IPS-15b (cell line): Measurements from ENCODE around the gene CA4.
A peak's percentile ranks its signal among the peaks of the same experiment; 100 is the strongest.
"Not testable (repeated sequence)": the region's sequence is repeated elsewhere in the genome, so short reads cannot be mapped to it uniquely, and the experiment has no call there.

Experiments used
- H3K27me3 ChIP-seq: one replicate; pipeline ENCODE4 v1.6.1; 2013; ENCODE audit warnings: low read length; ENCODE audit not compliant: control insufficient read depth, insufficient read depth
- H3K36me3 ChIP-seq: one replicate; pipeline ENCODE4 v1.6.1; 2013; ENCODE audit warnings: low read length; ENCODE audit not compliant: control insufficient read depth, insufficient read depth
- H3K4me1 ChIP-seq: one replicate; pipeline ENCODE4 v1.6.1; 2013; ENCODE audit warnings: mild to moderate bottlenecking, low read length; ENCODE audit not compliant: control insufficient read depth, insufficient read depth
- H3K4me3 ChIP-seq: one replicate; pipeline ENCODE4 v1.5.1; 2013; ENCODE audit warnings: low read depth, low read length
- H3K9ac ChIP-seq: one replicate; pipeline ENCODE4 v1.6.1; 2013; ENCODE audit warnings: low read depth, mild to moderate bottlenecking, low read length
- H3K9me3 ChIP-seq: one replicate; pipeline ENCODE4 v1.6.1; 2013; ENCODE audit warnings: mild to moderate bottlenecking, low read length; ENCODE audit not compliant: control insufficient read depth, insufficient read depth

CA4 gene

DNA sequence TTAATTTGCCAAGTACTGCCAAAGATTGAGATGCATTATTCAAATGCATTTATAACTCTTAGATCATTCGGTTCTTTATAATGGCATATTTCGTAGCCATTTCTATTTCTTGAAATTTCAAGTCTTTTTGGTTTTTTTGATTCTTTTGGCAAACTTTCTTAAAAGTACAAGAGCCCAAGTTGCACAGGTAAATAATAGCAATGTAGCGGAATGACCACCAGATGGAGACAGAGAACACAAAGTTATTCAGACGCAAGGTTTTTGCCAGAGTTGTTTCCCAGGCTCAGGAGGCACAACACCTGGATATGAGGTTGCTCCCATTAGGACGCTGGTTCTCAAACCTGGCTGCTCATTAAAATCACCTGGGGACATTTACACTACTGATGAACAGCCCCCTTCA, 38.1 kb upstream of the CA4 start:
- H3K4me1 ChIP-seq, H3K9ac ChIP-seq, H3K27me3 ChIP-seq, H3K9me3 ChIP-seq, H3K4me3 ChIP-seq, H3K36me3 ChIP-seq: not testable (repeated sequence)

DNA sequence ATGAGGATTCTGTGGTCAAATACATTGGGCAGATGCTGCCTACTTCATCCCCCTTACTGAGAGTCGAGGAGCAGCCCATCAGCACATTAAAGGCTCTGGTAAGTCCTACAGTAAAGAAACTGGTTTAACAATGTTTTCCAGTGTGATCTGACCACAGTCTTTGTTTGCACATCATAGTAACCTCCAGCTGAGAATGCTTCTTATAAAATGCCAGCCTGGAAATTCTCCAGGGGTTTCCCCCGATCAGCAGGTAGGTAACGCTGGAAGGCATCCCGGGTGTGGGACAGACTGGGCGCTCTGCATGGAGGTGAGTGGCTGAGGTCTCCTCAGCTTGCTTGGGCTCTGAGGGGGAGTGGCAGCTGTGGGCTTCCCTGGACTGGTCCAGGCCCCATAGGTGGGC, 34.4 kb upstream of the CA4 start:
- not testable (repeated sequence) for H3K36me3 ChIP-seq, H3K4me3 ChIP-seq, H3K4me1 ChIP-seq, H3K27me3 ChIP-seq, H3K9ac ChIP-seq, H3K9me3 ChIP-seq

DNA sequence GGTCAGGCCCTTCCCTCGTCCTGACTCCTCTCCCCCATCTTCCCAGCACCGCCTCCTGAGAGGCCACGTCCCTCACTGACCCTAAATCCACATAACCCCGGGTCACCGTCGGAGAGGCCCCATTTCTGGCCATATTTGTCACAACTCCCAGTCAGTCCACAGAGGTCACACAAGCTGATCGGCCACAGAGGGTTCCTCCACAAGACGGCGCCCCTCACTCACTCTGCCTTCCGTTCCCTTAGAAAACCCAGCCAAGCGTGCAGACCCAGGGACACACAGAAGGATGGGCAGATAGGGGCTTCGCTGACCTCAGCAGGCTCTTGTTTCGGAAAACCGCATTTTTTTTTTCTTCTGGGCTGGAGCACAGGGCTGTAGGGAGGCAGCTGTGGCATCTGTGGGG, 33.6 kb upstream of the CA4 start:
- not testable (repeated sequence) for H3K36me3 ChIP-seq, H3K9me3 ChIP-seq, H3K4me3 ChIP-seq, H3K4me1 ChIP-seq, H3K27me3 ChIP-seq, H3K9ac ChIP-seq

DNA sequence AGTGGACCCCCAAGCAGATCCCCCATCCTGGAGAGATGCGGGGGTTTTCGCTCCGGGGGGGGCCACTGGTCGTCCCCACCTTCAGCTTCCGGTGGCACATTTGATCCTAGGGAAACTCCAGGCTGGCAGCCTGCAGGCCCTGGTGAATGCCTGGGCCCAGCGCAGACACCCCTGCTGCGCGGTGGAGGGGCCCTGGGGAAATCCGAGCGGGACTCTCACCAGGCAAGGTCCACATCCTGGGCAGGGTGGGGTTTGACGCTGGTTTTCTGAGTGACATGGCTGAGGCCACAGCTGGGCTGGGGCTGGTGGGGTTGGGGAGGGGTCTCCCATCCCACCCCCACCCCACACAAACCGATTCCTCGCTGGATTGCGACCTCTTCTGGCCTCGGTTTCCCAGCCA, 30.6 kb upstream of the CA4 start:
- H3K36me3 ChIP-seq, H3K9ac ChIP-seq, H3K4me3 ChIP-seq, H3K4me1 ChIP-seq, H3K9me3 ChIP-seq, H3K27me3 ChIP-seq: not testable (repeated sequence)

DNA sequence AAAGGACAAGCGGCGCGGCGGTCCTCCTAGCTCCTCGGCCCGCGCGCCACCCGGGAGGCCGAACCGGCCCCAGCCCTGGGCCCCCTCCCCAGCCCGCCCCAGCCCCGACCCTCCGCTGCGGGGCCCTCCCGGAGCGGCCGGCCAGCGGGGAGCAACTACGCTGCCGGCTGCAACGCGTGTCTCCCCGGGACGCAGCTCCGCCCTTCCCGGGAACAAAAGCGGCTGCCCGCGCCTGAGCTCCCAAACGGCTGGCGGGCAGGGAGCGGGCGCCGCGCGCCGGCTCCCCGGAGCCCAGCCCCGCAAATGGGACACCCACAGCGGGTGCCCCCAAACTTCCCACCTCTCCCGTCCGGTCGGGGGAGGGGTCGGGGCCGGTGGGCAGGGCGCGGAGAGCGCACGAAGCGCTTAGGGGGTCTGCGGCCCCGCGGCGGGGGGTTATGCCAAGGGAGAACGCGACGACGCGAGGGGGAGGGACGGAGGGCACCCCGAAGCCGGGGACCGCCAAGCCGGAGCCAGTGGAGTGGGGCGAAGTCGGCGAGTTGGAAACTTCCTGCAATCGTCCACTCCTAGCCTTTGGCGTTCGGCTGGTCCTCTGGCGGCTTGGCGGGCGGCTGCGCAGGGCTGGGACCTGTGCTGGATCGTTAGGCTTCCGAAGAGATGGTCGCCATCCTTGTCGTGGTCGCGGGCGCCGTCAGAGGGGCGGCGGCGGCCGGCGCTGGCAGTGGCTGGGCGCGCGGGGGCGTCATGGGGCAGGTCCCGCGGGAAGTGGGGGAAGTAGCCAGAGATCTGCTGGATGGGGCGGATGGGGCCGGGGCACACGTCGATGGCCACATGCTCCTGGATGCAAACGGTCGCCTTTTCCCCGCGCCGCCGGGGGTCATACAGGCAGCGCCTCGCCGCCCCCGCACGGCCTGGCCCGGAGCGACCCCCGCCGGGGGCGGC, 29.7 kb upstream of the CA4 start:
- H3K4me3 ChIP-seq, H3K4me1 ChIP-seq, H3K9ac ChIP-seq, H3K36me3 ChIP-seq, H3K27me3 ChIP-seq, H3K9me3 ChIP-seq: not testable (repeated sequence)

DNA sequence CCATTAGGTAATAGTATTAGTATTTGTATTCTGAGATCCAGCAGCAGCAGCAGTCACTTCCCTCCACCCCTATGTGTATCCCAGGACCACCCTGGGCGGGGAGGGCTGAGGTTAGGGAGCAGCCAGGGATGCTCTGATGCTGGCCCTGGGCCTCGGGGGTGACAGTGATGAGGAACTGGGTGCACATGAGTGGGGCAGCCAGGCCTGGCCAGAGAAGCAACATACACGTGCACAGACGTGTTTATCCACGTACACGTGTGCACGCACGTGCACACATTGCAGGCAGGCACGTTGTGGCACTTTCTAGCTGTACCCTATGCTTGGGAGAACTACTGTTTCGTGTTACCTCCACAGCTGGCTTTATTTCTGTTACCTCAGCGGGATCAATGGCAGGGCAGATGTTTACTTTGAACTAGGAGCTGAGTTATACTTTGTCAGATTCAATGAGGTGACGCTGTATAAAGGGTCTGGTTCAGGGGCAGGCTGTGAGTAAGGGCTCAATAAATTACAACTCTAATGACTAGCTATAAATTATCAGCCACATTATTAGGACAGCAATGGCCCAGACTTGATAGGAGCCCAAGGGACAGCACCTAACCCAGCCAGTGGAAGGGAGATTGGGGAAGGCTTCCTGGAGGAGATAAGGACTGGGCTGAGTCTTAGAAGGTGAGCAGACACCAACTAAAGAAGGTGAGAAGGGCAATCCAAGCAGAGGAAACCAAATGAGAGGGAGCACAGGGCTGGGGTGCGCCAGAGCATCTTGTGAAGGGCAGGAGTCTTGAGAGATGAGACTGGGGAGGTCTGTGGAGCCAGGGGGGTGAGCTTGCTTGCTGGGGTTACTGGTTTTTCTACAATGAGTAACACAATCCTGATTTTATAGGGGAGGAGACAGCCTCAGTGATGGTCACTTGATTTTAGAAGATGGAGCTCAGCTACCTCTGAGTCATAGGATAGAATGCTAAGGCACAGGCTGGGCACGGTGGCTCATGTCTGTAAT, 22.4 kb upstream of the CA4 start:
- Histone ChIP-seq H3K4me3 (no peak overlapping the region), H3K9ac (no peak overlapping the region)

DNA sequence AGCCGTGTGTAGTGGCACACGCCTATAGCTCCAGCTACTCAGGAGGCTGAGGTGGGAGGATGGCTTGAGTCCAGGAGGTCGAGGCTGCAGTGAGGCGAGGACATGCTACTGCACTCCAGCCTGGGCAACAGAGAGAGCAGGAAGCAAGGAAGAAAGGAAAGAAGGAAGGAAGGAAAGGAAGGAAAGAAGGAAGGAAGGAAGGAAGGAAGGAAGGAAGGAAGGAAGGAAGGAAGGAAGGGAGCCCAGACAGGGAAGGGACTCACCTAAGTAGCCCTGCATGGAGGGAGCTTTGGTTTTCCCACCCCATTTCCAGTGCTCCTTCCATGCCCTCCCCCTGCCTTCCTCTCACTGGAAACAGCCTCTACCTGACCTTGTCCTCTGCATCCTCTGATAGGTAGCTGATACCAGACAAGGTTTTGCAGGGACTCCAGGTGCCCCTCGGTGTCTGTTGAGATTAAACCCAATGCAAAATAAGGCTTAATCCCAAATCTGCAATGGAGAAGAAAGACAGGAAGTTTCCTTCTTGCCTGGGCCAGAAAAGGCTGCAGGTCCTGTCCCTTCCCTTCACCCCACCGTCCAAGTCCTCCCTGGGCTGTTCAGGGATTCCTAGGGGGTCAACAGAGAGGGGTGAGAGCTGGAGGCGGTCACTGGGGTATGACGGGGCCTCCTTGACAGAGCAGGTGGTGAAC, 21.5 kb upstream of the CA4 start:
- no peaks in the 10 kb centered on the region for H3K36me3 ChIP-seq
- H3K9me3 ChIP-seq = no peaks in the 10 kb centered on the region
- H3K27me3 ChIP-seq = peaks cover 8% of the 10 kb centered on the region
- no peak overlapping the region for H3K4me3 ChIP-seq
- no peak overlapping the region for H3K9ac ChIP-seq
- H3K4me1 ChIP-seq = no peaks in the 10 kb centered on the region

More for the DNA sequence above, 22.4 kb upstream of the CA4 start:
- Histone ChIP-seq H3K36me3 (no peaks in the 10 kb centered on the region), H3K27me3 (peaks cover 8% of the 10 kb centered on the region), H3K4me1 (no peaks in the 10 kb centered on the region), H3K9me3 (no peaks in the 10 kb centered on the region)

DNA sequence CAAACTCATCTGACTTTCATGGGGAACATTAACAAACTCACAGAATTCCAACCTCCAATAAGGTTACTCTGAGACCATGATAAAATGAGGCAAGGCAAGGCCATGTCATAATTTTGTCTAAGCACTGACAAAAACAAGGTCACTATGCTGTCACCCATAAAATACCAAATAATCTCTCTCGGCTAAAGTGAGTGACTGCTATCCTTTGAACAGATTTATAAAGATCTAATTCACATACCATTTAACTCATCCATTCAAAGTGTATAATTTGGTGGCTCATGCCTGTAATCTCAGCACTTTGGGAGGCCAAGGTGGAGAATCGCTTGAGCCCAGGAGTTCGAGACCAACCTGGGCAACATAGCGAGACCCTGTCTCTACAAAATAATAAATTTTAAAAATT, 20.6 kb upstream of the CA4 start:
- H3K27me3 ChIP-seq = peaks cover 10% of the 10 kb centered on the region
- no peaks in the 10 kb centered on the region for H3K4me1 ChIP-seq
- H3K36me3 ChIP-seq = no peaks in the 10 kb centered on the region
- no peak overlapping the region for H3K4me3 ChIP-seq
- no peak overlapping the region for H3K9ac ChIP-seq
- H3K9me3 ChIP-seq = no peaks in the 10 kb centered on the region

DNA sequence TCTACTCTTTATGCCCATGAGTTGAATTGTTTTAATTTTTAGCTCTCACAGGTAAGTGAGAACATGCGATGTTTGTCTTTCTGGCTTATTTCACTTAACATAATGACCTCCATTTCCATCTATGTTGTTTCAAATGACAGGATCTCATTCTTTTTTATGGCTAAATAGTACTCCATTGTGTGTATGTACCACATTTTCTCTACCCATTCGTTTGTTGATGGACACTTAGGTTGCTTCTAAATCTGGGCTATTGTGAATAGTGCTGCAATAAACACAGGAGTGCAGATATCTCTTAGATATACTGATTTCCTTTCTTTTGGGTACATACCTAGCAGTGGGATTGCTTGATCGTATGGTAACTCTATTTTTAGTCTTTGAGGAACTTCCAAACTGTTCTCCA, 19.3 kb upstream of the CA4 start:
- H3K9ac ChIP-seq = no peak overlapping the region
- no peak overlapping the region for H3K4me3 ChIP-seq
- no peaks in the 10 kb centered on the region for H3K4me1 ChIP-seq
- H3K9me3 ChIP-seq = no peaks in the 10 kb centered on the region
- peaks cover 19% of the 10 kb centered on the region for H3K27me3 ChIP-seq
- H3K36me3 ChIP-seq = no peaks in the 10 kb centered on the region

DNA sequence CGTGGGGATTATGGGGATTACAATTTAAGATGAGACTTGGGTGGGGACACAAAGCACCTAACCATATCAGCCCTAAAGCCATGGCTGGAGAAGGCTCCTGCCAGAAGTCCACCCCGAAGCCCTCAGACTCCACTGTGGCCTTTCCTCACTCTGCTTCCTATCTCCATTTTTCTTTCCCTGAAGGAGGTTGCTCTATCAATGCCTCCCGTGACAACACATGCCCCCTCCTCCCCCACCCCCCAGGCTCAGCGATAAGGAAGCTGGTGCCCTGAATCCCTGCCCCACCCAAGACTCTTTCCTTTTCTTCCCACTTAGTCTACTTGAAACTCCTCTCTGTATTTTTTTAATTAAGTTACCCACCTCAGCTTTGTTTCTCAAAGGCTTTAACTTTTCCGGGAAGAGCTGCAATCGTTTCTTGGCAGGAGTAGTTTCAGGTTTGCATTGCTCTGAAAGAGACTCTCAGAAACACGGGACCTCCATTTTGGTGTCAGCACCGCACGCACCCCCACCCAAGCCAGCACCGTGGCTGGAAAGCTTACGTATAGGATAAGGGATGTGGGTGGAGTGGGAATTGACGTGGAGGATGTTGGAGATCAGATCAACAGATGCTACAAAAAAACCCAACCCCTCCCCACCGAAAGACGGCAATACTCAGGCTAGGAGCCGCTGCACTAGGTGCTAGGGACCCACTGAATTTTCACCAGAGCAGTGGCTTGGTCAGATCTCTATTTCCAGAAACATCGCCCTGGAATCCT, 15.2 kb upstream of the CA4 start:
- H3K4me3 ChIP-seq = peak overlapping the region; percentile 92
- peak overlapping the region; percentile 83 for H3K9ac ChIP-seq
- H3K4me1 ChIP-seq = no peaks in the 10 kb centered on the region
- peaks cover 52% of the 10 kb centered on the region for H3K27me3 ChIP-seq
- no peaks in the 10 kb centered on the region for H3K9me3 ChIP-seq
- H3K36me3 ChIP-seq = no peaks in the 10 kb centered on the region
